HS-27A (cell line): ENCODE measurements around the gene PRDM10.

Source experiments
- DNase-seq: peaks from one replicate; pipeline ENCODE4 v3.0.0-alpha.2; 2012; ENCODE audit warnings: low read depth, missing footprints

Gene PRDM10

GRCh38 chr11:129946965-129947364 is 55.7 kb downstream of the PRDM10 start:
- DNase-seq, result no peak

- no peak for DNase-seq
Measured at GRCh38 chr11:129946256-129946655, 56.4 kb downstream of the PRDM10 start.

GRCh38 chr11:129945373-129945772 is 57.3 kb downstream of the PRDM10 start:
- no peak for DNase-seq

- DNase-seq, result no peak
Measured at GRCh38 chr11:129944696-129945095, 57.9 kb downstream of the PRDM10 start.

GRCh38 chr11:129943036-129943435 is 59.6 kb downstream of the PRDM10 start:
- DNase-seq, result no peak

- DNase-seq, result no peak
Measured at GRCh38 chr11:129939510-129939909, 63.1 kb downstream of the PRDM10 start.

- no peak for DNase-seq
Measured at GRCh38 chr11:129938764-129939163, 63.9 kb downstream of the PRDM10 start.

GRCh38 chr11:129937592-129938238 is 64.9 kb downstream of the PRDM10 start:
- no peak for DNase-seq

- no peak for DNase-seq
Measured at GRCh38 chr11:129935723-129936122, 66.9 kb downstream of the PRDM10 start.

GRCh38 chr11:129933891-129934290 is 68.7 kb downstream of the PRDM10 start:
- no peak for DNase-seq

GRCh38 chr11:129933262-129933661 is 69.4 kb downstream of the PRDM10 start:
- DNase-seq, result no peak

- DNase-seq, result no peak
Measured at GRCh38 chr11:129932381-129933067, 70.1 kb downstream of the PRDM10 start.

- DNase-seq, result no peak
Measured at GRCh38 chr11:129930743-129931142, 71.9 kb downstream of the PRDM10 start.

GRCh38 chr11:129930296-129930695 is 72.3 kb downstream of the PRDM10 start:
- no peak for DNase-seq

GRCh38 chr11:129929721-129930120 is 72.9 kb downstream of the PRDM10 start:
- DNase-seq, result no peak

GRCh38 chr11:129928923-129929692 is 73.5 kb downstream of the PRDM10 start:
- no peak for DNase-seq

GRCh38 chr11:129922674-129923073 is 80.0 kb downstream of the PRDM10 start:
- DNase-seq, result no peak

GRCh38 chr11:129918361-129918760 is 84.3 kb downstream of the PRDM10 start:
- DNase-seq, result no peak

GRCh38 chr11:129917231-129917630 is 85.4 kb downstream of the PRDM10 start:
- no peak for DNase-seq

GRCh38 chr11:129911298-129911697 is 91.3 kb downstream of the PRDM10 start:
- no peak for DNase-seq

- no peak for DNase-seq
Measured at GRCh38 chr11:129910360-129910759, 92.3 kb downstream of the PRDM10 start.

GRCh38 chr11:129905402-129905801 is 97.2 kb downstream of the PRDM10 start:
- no peak for DNase-seq

GRCh38 chr11:129896062-129896461 is 106.6 kb downstream of the PRDM10 start:
- no peak for DNase-seq
